NCI-H526 treated with DMSO at 0.1 percent for 48 hours (cell line): ENCODE data around the gene C1orf105.
A peak's percentile ranks its signal among the peaks of the same experiment; 100 is the strongest.

Experiments used
- DNase-seq: peaks from one replicate; lab custom pipeline; 2025; lab: John Stamatoyannopoulos, UW

Gene C1orf105

DNA sequence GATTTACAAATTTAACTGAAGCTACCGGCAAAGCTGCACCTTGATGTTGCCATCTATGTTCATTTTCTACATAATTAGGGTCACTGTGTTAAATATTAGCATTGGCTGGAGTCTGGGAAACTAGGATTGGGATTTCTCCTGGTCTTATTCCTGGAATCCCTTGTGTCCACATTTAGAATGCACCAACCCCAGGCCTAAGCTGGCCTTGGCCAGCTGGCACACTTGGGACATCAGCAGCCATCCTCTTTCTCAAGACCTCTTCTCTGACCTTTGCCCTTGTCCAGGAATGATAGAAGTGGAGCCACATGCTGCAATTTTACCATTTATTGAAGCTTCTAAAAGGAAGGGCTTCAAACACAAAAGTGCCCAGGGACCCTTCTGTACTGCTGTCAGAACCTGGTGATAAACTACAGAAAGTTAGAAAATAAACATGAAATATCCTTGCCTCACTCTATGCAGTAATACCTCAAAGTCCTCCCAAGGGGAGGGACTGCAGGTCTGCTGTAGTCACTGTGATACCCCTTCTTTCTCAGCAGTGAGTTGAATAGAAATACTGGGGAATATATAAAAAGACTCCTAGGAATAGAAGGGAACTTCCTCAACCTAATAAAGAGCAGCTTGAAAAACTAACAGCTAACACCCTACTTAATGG lies 37.1 kb downstream of the C1orf105 start:
- no peak for DNase-seq

DNA sequence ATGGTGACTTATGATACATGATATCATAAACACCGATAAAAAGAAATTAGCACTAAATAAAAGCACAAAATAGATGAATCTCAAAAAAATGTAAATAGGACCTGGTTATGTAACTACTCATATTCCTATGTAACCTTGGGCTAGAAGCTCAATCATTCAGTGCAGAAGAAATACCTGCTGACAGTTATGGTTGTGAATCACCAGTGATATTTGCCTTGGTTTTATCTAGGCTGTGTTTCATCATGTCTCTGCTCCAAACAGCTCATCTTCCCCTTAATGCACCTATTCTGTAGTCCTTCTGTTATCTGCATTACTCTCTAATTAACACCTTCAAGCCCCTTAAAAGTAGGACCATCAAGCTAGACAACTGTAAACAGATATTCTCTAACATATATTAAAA lies 39.7 kb downstream of the C1orf105 start:
- DNase-seq = no peak

DNA sequence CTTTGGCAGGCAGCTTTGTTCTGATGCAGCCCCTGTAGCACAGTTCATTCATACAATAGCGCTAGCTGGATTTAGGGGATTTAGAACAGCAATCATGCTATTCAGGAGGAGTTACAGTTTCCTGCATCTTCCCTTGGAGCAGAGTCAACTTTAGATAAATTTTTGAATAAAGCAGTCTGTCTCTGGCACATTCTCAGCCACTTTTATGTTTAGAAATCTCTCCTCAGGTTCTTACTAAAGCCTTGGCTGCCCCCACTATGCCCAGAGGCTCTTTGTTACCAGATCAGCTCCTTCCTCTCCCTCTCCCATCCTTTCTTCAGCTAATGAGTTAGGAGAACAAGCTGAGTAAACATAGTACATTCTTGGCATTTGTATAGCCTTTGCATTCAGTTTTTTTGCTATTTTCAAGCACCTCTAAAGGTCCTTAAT lies 40.4 kb downstream of the C1orf105 start:
- no peak for DNase-seq

DNA sequence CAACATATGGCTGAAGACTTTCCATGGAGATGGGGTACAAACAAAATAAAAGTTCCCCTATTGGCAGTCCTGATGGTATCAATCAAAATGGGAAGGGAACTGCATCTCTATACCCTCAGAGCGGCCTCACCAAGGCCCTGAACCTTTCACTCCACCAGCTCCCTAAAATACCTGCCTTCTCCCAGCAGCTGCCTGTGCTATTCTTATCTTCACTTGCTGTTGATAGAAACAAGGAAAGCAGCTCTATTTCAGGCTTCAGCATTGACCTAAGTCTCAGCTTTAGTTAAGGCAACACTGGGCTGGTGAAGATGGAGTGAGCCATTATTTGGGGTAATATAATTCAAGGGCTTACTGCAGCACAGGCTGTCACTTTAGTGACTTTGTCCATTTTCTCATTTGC lies 45.1 kb downstream of the C1orf105 start:
- DNase-seq = no peak

DNA sequence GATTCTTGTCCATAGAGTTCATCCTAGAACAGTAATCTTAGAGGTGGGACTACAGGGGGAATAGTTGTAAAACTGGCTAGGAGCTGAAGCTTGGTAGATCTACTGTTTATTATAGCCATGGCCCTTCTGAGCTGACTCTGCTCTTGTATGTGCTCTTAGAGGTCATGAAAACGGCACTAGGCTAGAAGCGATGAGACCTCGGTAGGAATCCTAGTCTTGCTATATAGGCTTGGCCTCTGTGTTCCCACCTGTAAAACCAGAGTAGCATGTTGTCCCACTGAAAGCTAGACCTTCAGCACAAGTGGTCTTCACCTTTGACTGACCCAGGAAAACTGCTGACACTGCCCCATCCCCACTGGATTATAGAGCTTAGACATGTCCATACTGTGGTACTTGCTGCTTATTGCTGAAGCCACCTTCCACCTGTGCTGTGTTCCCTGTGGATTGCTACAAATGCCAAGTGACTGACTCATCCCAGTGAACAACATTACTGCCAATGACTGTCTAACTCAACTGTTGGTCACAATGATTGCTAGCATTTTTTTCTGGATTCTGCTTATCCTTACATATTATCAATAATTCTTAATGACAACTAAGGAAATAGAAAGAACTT lies 46.4 kb downstream of the C1orf105 start:
- no peak for DNase-seq

DNA sequence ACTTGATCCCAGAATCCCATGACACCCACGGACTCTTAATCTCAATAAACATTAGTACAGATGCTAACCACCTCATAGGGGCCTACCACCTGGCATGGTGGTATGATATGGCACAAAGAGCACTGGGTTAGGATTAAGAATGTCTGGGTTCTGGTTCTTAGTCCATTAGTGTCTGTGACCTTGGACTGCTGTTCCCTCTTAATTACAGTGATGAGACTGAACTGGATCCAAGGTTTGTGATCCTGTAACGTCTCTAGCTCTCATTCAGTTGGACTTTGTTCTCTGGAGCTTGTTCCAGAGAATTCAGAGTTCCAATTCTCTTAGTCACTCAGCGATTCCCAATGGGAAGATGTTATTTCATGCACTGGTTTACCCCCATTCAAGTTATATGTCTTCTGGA lies 47.0 kb downstream of the C1orf105 start:
- no peak for DNase-seq

DNA sequence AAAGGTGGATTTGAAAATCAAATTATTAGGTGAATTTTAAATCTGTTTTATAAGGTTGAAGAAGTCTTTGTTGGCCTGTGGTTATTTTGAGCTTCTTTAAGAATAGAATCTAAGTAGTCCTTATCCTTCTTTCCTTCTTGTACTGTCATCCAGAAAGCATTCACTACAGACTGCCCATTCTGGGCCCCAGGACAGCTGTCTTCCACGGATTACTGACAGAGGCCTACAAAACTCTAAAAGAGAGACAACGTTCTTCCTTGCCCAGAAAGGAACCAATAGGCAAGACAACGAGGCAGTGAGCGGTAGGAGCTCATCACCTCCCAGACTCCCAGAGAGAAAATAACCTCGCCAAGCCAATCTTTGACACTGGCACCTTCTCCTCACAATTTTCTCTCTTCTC lies 47.8 kb downstream of the C1orf105 start:
- DNase-seq = no peak

DNA sequence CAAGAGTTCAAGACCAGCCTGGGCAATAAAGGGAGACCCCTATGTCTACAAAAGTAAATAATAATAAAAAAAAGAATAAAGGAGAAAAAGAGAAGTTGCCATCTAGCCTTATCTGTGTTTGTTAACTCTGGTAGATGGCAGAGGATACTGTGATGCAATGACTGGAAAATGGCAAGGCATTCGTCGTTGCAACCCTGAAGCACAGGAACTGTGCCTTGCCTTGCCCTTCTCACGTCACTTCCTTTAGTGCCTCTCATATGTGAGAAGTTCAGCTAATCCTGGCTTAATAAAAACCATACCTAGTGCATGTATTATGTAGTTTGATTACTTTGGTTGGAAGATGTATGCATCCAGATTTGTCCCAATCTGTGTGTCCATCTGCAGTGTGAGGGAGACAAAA lies 49.2 kb downstream of the C1orf105 start:
- DNase-seq = no peak

DNA sequence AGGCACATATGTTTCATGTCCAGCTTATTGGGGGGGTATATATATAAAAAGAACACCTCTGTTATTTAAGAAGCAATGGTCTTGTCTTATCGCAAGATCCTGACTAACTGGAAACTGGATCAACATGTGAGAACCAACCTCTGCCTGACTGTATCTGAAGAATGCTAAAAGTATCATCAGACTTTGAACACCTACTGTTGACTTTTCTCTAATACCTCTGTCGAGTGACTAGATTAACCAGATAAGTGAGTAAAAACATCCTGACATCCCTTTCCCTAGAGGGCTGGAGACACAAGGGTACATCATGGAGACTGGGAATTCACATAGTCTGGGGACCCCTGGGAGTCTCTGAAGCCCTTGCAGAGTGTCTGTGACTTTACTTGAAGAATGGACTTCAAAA lies 49.7 kb downstream of the C1orf105 start:
- no peak for DNase-seq

DNA sequence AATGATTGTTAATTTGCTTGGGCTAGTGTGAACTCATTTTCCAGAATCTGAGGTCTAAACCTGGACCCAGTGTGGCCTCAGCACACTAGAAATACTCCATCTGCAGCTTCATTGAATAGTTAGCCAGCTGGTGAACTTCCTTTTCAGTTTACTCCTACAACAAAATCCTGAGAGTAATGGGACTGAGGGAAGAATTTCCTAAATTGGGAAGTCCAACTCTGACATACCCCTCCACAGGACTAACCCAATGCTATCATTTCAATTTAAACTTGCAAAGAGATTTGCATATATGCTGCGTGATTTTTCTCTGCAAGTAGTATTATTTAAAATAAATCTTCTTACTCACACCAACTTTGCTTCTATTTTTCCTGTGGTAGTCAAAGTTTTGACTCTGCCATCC lies 51.2 kb downstream of the C1orf105 start:
- DNase-seq = no peak

DNA sequence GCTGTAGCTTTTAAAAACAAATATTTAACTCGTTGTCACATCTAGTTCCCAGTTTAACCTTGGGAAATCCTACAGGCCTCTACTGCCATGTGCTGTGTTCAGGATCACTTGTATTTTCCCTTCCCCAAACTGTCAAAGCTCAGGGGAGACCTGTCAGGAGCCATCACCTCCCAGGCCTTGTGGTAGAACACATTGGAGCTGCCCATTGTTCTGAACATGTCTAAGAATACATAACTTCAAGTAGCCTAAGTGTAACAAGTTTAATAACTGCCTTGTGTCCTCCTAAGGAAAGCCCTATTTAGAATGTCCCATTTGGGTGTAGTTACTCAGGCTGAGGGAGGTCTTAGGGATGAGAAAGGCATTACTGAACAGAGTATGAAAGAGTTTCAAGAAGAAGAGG lies 52.0 kb downstream of the C1orf105 start:
- no peak for DNase-seq

DNA sequence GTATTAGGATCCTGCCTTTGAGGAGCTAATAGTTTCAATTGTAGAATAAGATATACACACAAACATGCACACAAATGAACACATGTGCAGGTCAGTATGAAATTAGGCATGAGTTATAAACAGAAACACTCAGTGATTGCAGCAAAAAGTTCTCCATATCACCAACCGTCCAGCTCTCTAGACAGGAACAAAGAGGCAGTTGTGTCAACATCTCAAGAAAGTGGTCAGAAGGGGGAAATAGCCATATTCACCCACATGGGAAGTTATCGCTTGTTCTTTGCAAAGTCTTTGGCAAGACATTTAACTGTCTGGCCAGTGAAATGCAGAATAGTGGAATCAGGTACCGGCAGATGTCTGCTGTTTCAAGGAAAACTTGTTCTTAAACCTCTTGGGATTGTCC lies 52.8 kb downstream of the C1orf105 start:
- DNase-seq = no peak

DNA sequence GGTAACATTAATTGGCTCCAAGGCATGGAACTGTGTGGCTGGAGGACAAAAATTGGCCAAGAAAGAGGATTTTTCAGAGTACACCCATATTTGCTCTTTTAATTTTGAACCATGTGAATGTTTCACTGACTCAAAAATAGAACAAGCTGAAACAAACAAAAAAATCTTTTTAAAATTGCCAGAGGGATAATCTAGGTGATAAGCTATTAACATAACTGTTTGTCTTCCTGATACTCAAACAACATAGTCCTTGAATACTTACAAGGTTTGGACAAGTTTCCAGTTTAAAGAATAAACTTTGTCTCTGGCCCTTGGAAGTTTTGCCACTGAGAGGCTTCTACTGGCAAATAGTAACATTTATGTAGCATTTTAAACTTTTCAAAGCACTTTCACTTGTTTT lies 53.4 kb downstream of the C1orf105 start:
- DNase-seq = no peak

DNA sequence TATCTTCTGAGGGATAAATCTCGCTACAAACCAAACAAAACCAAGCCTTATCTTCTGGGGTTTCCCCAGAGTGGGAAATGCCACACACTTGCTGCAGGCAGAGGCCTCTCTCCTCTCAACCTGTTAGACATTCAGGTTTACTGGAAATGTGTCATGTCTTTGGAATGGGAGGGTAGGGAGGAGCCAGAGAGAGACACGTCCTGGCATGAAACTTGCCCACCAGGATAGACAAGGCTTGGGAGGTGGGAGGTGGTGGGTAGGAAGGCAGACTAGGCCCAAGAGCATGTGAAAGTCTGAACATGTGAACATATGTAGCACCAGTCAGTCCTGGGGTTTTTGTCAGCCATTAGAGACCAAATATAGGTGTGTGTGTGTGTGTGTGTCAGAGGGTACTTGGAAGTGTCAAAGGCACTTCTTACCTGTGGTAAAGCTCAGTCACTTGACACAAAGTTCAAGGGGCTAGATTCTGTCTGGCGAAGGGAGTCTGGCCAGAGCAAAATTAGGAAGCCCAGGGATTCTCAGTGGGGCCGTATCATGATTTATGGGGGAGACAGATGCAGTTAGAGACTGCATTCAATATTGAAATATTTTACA lies 55.8 kb downstream of the C1orf105 start:
- DNase-seq = no peak

DNA sequence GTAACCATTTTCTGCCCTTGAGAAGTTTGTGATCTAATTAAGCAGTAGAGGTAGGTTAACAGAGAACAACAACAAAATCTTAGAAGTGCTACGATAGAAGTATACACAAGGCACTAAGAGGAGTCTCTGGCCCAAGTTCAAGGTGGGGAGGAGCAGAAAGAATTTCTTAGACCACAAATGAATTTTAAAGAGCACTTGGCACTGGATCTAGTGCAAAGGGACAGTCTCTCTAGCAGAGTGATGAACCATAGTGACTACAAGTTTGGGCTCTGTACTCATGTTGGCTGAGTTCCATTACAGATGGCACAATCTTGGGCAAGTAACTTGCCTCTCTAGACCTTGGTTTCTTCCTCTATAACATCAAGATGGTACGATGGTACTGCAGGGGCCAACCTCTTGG lies 56.7 kb downstream of the C1orf105 start:
- no peak for DNase-seq

DNA sequence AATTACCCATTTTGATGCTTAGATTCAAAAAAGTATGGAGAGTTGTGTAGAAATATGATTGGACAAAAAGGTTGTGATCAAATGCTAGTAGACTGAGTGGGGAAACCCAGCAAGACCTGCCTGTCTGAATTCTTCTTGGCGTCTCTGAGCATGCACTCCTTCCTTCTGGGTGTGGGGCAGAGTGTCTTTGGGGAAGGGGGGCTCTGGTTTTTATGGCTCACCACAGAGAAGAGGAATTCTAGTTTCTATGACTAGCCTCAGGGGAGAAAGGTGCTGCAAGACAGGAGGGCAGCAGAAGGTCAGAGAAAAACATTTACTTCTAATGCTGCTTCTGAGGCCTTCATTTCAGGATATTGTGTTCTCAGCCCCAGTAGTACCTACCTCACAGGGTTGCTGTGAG lies 57.3 kb downstream of the C1orf105 start:
- DNase-seq = no peak

DNA sequence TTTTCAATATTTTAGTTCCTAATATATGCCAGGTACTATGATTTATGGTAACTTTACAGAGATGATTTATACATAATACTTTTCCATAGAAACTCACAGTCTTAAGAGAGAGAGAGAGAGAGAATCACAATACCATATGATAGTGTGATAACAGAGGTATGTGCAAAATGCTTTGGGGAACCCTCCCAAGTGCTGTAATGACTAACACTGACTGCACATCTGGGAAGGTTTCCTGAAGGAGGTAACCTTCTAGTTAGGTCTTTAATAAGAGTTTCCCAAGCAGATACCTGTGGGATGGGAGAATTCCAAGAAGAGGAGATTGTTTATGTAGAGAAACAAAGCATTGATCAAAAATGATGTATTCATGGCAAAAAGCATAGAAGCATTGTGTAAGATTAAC lies 58.0 kb downstream of the C1orf105 start:
- no peak for DNase-seq

DNA sequence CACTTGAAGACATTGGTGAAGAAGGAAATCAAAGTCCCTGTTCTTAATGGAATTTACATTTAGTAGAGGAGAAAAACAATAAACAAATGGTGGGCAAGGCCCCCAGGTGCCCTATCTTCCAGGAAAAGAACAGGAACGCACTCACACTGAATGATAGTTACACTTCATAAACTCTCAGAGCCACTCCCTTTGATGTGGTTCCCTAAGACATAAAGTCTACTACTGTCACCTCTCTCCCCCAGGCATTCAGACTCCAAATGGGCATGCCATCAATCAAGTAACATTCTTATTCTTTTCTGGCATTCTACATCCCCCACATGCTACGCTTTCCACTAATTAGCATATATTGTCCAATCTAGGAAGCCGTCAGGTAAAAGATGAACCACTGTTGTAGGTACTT lies 59.9 kb downstream of the C1orf105 start:
- DNase-seq = no peak

DNA sequence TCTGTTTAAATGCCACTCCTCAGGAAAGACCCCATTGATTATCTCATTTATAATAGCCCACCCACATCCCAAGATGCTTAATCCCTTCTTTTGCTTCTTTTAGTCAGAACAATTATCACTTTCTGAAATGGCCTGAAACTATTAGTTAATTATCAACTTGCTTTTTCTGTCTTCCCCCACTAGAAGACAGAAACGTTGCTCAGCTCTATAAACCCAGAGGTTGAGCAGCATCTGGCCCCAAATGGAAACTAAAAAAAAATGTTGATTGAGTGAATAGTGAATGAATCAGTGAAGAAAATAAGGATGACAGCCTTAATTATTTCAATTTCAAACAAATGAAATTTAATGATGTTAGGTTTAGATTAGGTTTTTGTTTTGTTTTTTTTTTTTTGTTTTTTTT lies 61.6 kb downstream of the C1orf105 start:
- no peak for DNase-seq

DNA sequence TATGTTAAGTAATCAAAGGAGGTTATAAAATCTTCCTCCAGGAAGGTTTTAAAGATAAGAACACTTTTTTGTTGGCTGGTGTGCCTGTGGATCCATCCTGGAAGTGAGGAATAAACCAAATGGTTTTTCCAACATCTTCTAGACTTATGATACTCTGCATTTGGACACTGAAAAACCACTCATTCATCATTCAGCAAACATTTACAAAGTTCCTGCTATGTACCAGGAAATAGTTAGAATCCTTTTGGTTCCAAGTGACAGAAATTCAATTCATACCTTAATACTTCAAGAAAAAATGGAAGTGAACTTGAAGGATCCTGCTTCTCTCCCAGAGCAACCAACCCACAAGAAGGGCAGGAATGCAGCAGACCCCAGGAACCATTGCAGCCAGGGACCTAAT lies 63.0 kb downstream of the C1orf105 start:
- DNase-seq = no peak

DNA sequence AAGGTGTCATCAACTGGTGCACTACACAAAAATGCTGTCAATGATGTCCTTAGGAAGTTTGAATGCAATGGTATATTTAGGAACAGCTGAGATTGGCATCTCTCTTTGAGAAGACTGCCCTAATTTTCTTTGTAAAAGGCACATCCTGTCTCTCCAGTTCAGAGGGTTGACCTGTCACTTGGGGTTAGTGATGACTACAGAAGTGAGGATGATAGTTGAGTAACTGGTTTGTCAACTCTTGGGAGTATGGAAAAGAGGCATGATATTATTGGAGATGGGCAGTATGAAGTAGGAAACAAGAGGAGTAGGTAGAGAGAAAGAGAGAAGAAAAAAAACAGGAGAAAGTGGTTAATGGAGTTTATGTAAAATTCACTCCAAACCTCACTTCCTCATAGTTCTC lies 63.8 kb downstream of the C1orf105 start:
- peak; percentile 27 for DNase-seq

DNA sequence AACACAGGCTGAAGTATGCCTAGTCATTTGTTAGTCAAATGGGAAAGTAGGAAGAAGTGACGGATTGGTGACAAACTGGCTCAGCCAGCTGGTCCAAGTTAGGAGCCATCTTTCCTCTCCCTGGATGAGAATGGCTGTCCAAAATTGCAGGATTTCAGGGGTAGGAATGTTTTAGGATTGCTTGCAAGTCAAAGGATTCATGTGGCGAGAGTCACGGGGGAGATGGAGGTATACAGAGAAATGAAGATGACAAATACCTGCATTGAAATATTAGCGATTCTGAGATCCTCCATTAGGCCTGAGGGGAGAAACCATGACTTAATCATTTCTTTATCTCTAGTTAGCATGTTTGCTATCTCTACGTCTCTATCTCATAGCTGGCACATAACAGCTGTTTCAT lies 65.1 kb downstream of the C1orf105 start:
- peak; percentile 42 for DNase-seq

DNA sequence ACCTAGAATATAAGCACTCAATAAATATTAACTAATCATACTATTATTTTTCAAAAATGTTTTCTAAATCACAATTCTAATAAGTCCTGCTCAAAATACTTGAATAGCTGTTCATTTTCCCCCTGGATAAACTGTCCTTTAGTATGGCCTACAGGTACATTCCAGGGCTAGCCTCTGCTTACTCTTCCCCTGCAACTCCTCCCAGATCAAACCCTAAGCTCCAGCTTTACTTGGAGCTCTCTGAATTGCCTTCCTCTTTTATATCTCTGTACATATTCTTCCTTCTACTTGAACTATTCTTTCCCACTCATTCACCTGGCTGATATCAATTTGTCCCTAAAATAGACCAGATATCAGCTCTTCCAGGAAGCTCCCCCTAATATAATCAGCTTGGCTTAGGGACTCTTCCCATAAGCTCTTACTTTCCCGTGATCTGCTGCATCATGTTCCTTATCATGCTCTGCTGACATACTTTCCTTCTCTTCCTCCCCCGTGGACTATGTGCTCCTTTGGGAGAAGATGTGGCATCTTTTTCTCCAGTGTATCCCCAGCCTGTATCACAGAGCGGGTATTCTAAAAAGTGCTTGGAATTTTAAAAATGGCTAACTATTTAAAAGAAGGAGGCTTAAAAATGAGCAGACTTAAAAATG lies 66.4 kb downstream of the C1orf105 start:
- no peak for DNase-seq
